ENCODE measurements around the gene PLCB1. TPM values are rescaled to one million over a fixed set of nuclear protein-coding genes. Genes with fewer than 3 reads are reported as not detected.

The PLCB1 gene
- polyA plus RNA-seq, 1 experiment: 13.5 TPM

DNA sequence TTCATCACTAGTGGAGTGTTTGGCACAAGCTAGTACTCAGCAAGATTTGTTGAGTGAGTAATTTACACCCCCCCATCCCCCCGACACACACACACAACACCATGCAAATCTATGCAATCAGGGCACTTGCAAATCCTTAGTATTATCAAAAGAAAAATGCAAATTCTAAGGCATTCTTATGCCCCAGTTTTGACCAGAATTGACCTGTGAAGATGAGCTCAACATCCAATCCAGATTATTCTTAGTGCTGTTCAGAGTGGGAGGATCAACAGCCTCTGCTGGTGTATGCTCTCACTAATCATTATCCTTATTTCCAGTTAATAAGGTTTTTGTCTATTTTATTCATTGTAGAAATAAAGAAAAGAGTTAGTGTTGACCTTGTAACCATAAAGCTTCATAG lies 185.4 kb downstream of the PLCB1 start:
- TF ChIP-seq, protein P1, sequence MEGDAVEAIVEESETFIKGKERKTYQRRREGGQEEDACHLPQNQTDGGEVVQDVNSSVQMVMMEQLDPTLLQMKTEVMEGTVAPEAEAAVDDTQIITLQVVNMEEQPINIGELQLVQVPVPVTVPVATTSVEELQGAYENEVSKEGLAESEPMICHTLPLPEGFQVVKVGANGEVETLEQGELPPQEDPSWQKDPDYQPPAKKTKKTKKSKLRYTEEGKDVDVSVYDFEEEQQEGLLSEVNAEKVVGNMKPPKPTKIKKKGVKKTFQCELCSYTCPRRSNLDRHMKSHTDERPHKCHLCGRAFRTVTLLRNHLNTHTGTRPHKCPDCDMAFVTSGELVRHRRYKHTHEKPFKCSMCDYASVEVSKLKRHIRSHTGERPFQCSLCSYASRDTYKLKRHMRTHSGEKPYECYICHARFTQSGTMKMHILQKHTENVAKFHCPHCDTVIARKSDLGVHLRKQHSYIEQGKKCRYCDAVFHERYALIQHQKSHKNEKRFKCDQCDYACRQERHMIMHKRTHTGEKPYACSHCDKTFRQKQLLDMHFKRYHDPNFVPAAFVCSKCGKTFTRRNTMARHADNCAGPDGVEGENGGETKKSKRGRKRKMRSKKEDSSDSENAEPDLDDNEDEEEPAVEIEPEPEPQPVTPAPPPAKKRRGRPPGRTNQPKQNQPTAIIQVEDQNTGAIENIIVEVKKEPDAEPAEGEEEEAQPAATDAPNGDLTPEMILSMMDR (IDR thresholded peaks at IDR 0.05; ENCODE audit: insufficient read depth, low read depth, low read length): no peak
- H3K4me3 ChIP-seq (ENCODE audit: low read depth, low read length): no peak overlapping the region
- no peak for DNase-seq (ENCODE audit: low read depth)
- H3K36me3 ChIP-seq (ENCODE audit: control insufficient read depth, insufficient read depth, low read length): no peaks in the 10 kb centered on the region
- no peaks in the 10 kb centered on the region for H3K27me3 ChIP-seq (ENCODE audit: control insufficient read depth, insufficient read depth, low read length)
- ChIA-PET CTCF (no interaction called here), POLR2A (no interaction called here)

- Histone ChIP-seq H3K36me3 (ENCODE audit: control insufficient read depth, insufficient read depth, low read length) (no peaks in the 10 kb centered on the region), H3K27me3 (ENCODE audit: control insufficient read depth, insufficient read depth, low read length) (no peaks in the 10 kb centered on the region), H3K4me3 (ENCODE audit: low read depth, low read length) (no peak overlapping the region)
- TF ChIP-seq, protein P1 (IDR thresholded peaks at IDR 0.05; ENCODE audit: insufficient read depth, low read depth, low read length): no peak
- POLR2A ChIA-PET: no interaction called here
- no peak for DNase-seq (ENCODE audit: low read depth)
- CTCF ChIA-PET: no interaction called here
Observed at GRCh38 chr20:8318965-8319625, 187.0 kb downstream of the PLCB1 start.

GRCh38 chr20:8320306-8320705 lies 188.2 kb downstream of the PLCB1 start:
- ChIA-PET POLR2A (no interaction called here), CTCF (no interaction called here)
- no peak for DNase-seq (ENCODE audit: low read depth)
- Histone ChIP-seq H3K27me3 (ENCODE audit: control insufficient read depth, insufficient read depth, low read length) (no peaks in the 10 kb centered on the region), H3K36me3 (ENCODE audit: control insufficient read depth, insufficient read depth, low read length) (no peaks in the 10 kb centered on the region), H3K4me3 (ENCODE audit: low read depth, low read length) (no peak overlapping the region)
- TF ChIP-seq, protein P1 (IDR thresholded peaks at IDR 0.05; ENCODE audit: insufficient read depth, low read depth, low read length): no peak

- no peaks in the 10 kb centered on the region for H3K27me3 ChIP-seq (ENCODE audit: control insufficient read depth, insufficient read depth, low read length)
- CTCF ChIA-PET: no interaction called here
Observed at GRCh38 chr20:8321001-8321400, 188.9 kb downstream of the PLCB1 start.

GRCh38 chr20:8322662-8323217 lies 190.7 kb downstream of the PLCB1 start:
- CTCF ChIA-PET: interaction anchor here (0.6 to 0.9 kb wide), 3 partner anchors 12 to 40 kb away, joined by 3 read pairs; no protein-coding TSS in a partner anchor
- TF ChIP-seq, protein P1 (IDR thresholded peaks at IDR 0.05; ENCODE audit: insufficient read depth, low read depth, low read length): no peak
- POLR2A ChIA-PET: no interaction called here
- Histone ChIP-seq H3K27me3 (ENCODE audit: control insufficient read depth, insufficient read depth, low read length) (no peaks in the 10 kb centered on the region), H3K36me3 (ENCODE audit: control insufficient read depth, insufficient read depth, low read length) (no peaks in the 10 kb centered on the region), H3K4me3 (ENCODE audit: low read depth, low read length) (no peak overlapping the region)
- DNase-seq (ENCODE audit: low read depth): no peak

More at GRCh38 chr20:8321001-8321400, 188.9 kb downstream of the PLCB1 start:
- TF ChIP-seq, protein P1 (IDR thresholded peaks at IDR 0.05; ENCODE audit: insufficient read depth, low read depth, low read length): no peak
- DNase-seq (ENCODE audit: low read depth): no peak
- POLR2A ChIA-PET: no interaction called here
- Histone ChIP-seq H3K36me3 (ENCODE audit: control insufficient read depth, insufficient read depth, low read length) (no peaks in the 10 kb centered on the region), H3K4me3 (ENCODE audit: low read depth, low read length) (no peak overlapping the region)

All from BJ (cell line).